Thymus (tissue), 11 donors: ENCODE results near the gene ATP6V0C. TPM values are rescaled to one million over a fixed set of nuclear protein-coding genes. Genes with fewer than 3 reads are reported as not detected.

ENCODE experiments used
- DNase-seq, 9 donors: peaks; one replicate each; pipeline ENCODE4 v3.0.0-alpha.2; 2013; ENCODE audit warnings: low spot score in 9 of 9, low read depth in 6 of 9, missing footprints in 1 of 9
- H3K27ac ChIP-seq, 2 donors: one replicate each; pipeline ENCODE4 v1.5.1; 2013; ENCODE audit warnings: control low read depth in 1 of 2, low read depth in 1 of 2, low read length in 1 of 2, mild to moderate bottlenecking in 1 of 2, moderate library complexity in 1 of 2
- H3K27me3 ChIP-seq, 2 donors: one replicate each; pipeline ENCODE4 v1.5.1; 2013; ENCODE audit warnings: low read length in 1 of 2; ENCODE audit not compliant: control insufficient read depth in 2 of 2, insufficient read depth in 1 of 2
- H3K36me3 ChIP-seq, 2 donors: one replicate each; pipeline ENCODE4 v1.5.1; 2013; ENCODE audit warnings: low read length in 1 of 2, mild to moderate bottlenecking in 1 of 2, moderate library complexity in 1 of 2; ENCODE audit not compliant: control insufficient read depth in 2 of 2, insufficient read depth in 2 of 2
- H3K4me1 ChIP-seq, 2 donors: one replicate each; pipeline ENCODE4 v1.5.1; 2013; ENCODE audit warnings: low read length in 2 of 2; ENCODE audit not compliant: control insufficient read depth in 2 of 2, insufficient read depth in 2 of 2
- H3K4me3 ChIP-seq, 2 donors: one replicate each; pipeline ENCODE4 v1.5.1; 2013; ENCODE audit warnings: low read length in 2 of 2, control low read depth in 1 of 2, mild to moderate bottlenecking in 1 of 2
- H3K9me3 ChIP-seq, 2 donors: one replicate each; pipeline ENCODE4 v1.5.1; 2013; ENCODE audit warnings: low read length in 1 of 2, mild to moderate bottlenecking in 1 of 2; ENCODE audit not compliant: control insufficient read depth in 2 of 2, insufficient read depth in 1 of 2
- WGBS: extraction: QIAGEN DNeasy Blood & Tissue Kit; methylation state at CpG from one replicate; pipeline ENCODE4 v1.1.7; 2013; 5-methylcytosine and 5-hydroxymethylcytosine counted together
- polyA plus RNA-seq: library from polyadenylated mRNA; stranded (reverse); fragments of 200-250 nt; gene quantifications from one replicate; pipeline ENCODE4 v1.2.3, GENCODE V29; 2013
- total RNA-seq: library from RNA; stranded (reverse); fragments of 120-200 nt; gene quantifications from one replicate; pipeline ENCODE4 v1.2.4, GENCODE V29; 2013
- donor health status: healthy.

Gene ATP6V0C
- total and polyA plus RNA-seq, 2 donors: 11.0 to 103 TPM

GRCh38 chr16:2511996-2512734, 1.6 kb upstream of the ATP6V0C start:
- H3K4me1 ChIP-seq: peaks cover 19 to 82% of the 10 kb centered on the region in 2 donors
- 98% methylated on average over 17 of the region's 17 CpGs for WGBS
- H3K9me3 ChIP-seq: peaks cover 0 to 11% of the 10 kb centered on the region in 2 donors
- DNase-seq: no peak
- peaks cover 5 to 14% of the 10 kb centered on the region in 2 donors for H3K36me3 ChIP-seq
- no peaks in the 10 kb centered on the region for H3K27me3 ChIP-seq
- peak overlapping the region in 1 of 2 donors; percentile 95 for H3K27ac ChIP-seq
- no peak overlapping the region for H3K4me3 ChIP-seq

DNA sequence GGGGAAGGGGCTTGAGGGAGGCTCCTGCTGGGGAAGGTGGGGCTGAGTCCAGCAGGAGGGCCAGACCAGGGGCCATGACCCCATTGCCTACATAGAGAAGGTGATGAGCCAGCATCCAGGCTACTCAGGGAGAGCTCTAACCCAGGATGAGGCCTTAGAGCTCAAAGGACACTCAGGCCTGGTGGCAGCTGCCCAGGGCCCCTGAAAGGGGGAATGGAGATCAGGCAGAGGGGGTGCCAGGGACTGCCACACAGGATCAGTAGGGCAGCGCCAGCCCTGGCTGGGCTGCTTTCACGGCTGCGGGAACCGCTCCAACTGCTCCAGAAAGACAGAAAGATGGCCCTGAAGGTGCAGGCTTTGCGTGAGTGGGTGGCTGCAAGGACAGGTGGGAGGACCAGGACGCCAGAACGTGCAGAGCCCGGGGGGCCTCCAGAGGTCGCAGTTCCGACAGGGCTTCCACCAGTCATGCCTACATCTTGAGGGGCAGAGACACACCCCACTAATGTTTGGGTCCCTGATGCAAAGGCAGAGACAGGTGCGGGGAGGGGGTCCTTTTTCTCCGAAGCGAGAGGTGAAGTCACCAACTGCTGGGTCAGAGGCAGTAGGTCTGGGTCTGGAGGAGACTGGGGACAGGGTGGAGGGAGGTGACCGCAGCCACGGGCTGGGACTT, 882 bp upstream of the ATP6V0C start:
- 30% methylated on average over 15 of the region's 15 CpGs for WGBS
- peaks cover 19 to 78% of the 10 kb centered on the region in 2 donors for H3K4me1 ChIP-seq

DNA sequence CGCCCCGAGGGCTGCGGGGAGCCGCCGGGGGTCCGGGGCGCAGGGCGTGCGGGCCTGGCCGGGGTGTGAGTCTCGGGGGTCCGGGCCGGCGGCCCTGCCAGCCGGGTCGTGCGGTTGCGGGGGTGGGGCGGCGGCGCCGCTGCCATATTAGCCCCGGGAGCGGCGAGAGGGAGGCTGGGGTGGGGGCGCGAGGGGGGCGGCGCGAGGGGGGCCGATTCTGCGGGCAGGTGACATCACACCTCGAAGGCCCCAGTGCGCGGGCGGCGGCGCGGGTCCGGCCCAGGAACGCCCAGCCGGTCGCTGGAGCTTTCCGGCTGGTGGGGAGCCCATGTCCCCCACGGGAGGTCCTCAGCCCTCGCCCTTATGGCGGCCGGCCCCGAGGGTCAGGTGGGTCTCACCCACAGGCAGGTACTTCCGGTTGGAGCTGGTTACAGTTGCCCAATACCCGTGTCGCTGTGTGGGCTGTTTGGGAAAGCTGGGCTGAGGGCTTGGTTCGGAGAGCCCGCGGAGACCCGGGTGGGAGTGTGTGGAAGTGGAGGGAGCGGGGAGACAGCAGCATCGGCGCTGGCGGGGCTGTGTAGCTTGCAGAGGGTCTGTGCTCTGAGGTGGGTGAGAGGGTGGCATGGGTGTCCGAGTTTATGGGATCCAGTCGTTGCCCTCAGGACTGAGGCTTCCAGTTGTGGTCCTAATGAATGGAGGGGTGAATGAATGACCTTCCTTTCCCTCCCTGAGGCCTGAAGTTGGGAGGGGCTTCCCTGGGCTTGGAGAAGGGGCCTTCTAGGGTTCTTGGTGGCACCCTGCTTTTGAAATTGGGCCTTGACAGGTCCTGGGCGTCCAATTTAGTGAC, 804 bp downstream of the ATP6V0C start:
- no peaks in the 10 kb centered on the region for H3K27me3 ChIP-seq
- 2% methylated on average over 63 of the region's 63 CpGs for WGBS
- peaks cover 17 to 22% of the 10 kb centered on the region in 2 donors for H3K36me3 ChIP-seq
- H3K9me3 ChIP-seq: peaks cover 0 to 3% of the 10 kb centered on the region in 2 donors
- peak overlapping the region; percentile 80 to 87 for H3K4me3 ChIP-seq
- peak in 1 of 9 donors; percentile 43 for DNase-seq
- peaks cover 17 to 74% of the 10 kb centered on the region in 2 donors for H3K4me1 ChIP-seq
- H3K27ac ChIP-seq: peak overlapping the region; percentile 79 to 99

More for the DNA sequence above, 882 bp upstream of the ATP6V0C start:
- Histone ChIP-seq H3K27ac (peak overlapping the region; percentile 95 to 99), H3K36me3 (peaks cover 8 to 15% of the 10 kb centered on the region in 2 donors), H3K4me3 (peak overlapping the region; percentile 26 to 87), H3K9me3 (peaks cover 0 to 11% of the 10 kb centered on the region in 2 donors), H3K27me3 (no peaks in the 10 kb centered on the region)
- DNase-seq: peak in 5 of 9 donors; percentile 50 to 81 (median 64)

DNA sequence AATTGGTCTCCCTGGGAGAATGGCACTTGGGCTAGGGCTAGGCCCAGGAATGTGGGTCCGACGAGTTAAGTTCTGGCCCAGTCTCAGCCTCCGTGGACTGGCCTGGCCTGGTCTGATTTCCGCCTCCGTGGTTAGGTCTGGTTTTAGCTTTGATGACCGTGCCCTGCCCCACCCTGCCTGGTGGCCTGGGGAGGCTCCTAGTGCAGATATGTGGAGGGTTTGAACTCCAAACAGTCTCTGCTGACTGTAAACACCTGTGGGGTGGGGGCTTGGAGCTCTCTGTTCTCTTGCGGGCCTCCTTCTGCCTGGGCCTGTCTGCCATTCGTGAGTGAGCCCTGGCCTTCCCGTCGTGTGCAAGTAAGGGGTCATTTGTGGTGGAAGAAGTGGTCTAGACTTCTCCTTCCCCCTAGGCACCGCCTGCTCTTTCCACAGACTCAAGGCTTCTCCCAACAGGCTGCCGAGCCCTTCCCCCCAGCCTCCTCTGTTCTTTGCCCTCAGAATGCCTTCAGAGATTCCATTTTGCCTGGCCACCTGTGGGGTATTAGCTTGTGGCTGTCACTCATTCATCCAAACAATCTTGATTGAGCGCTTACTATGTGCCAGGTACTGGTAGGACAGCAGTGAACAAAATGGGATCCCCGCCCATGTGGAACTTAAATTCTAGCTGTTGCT, 1.6 kb downstream of the ATP6V0C start:
- 55% methylated on average over 14 of the region's 14 CpGs for WGBS
- peak in 1 of 9 donors; percentile 39 for DNase-seq
- H3K4me1 ChIP-seq: peaks cover 19 to 71% of the 10 kb centered on the region in 2 donors
- H3K27me3 ChIP-seq: no peaks in the 10 kb centered on the region
- H3K27ac ChIP-seq: peak overlapping the region; percentile 32 to 79
- H3K4me3 ChIP-seq: peak overlapping the region; percentile 80 to 87
- peaks cover 20 to 25% of the 10 kb centered on the region in 2 donors for H3K36me3 ChIP-seq
- H3K9me3 ChIP-seq: peaks cover 0 to 3% of the 10 kb centered on the region in 2 donors

DNA sequence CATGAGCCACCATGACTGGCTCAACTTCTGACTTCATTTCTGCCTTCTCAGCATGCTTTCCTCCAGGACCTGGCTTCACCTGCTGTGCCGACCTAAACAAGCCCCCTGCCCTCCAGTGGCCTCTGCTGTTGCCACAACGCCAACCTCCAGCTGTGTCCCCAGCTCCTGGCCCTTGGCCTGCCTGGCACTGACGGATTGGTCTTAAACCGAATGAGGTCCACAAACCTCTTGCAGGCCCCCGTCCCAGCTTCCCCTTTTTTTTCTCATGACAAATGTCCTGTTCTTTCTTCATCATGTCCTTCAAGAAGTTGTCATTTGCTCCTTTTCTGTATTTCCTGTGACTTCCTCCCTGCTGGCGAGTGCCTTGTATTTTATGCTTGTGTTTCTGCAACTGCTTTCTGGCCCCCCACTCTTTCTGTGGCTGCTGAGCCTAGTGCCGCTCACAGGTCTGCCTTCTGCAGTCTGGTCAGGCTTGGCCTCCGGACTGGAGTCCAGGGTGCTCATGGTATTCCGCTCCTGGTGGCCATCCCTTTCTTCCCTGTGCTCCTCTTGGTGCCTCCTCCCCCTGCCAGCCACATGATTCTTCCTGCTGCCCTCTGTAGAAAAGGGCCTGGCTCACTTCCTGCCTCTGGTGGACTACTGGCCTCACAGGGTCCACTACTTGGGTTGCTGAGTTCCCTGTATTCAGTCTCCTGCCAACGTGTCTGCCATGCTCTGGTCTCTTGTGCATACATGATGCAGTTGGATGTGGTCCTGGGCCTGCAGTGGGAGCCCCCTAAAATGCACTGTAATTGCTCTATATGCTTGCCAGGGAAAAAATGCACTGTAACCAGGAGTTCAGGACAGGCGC, 2.9 kb downstream of the ATP6V0C start:
- 68% methylated on average over 11 of the region's 11 CpGs for WGBS
- no peak overlapping the region for H3K4me3 ChIP-seq
- no peaks in the 10 kb centered on the region for H3K27me3 ChIP-seq
- DNase-seq: no peak
- H3K4me1 ChIP-seq: peaks cover 27 to 73% of the 10 kb centered on the region in 2 donors
- peaks cover 20 to 25% of the 10 kb centered on the region in 2 donors for H3K36me3 ChIP-seq
- H3K9me3 ChIP-seq: peaks cover 0 to 3% of the 10 kb centered on the region in 2 donors
- peak overlapping the region in 1 of 2 donors; percentile 32 for H3K27ac ChIP-seq

DNA sequence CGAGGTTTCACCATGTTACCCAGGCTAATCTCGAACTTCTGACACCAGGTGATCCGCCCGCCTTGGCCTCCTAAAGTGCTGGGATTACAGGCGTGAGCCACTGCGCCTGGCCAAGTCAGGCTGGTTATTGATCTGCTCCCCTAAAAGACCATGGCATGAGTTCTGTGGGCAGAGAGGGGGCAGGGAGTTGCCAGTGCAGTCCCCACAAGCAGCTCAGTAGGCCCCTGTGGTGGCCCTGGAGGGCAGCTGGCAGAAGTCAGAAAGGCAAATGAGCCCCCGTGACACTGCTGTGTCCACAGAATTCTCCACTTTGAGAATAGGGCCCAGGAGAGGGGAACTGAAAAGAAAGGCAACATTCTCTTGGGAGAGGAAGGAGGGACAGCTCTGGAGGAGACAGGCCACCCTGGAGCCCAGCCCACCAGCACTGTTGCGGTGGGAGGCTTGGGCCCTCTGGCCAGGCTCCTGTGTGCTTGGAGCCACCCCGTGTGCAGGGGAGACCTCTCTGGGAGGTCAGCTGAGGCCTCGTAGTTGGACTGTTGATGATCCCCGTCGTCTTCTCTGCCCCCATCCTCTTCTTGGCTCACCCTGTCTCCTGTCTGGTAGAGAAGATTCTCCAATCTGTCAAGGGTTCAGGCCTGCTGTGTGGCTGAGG, 4.3 kb downstream of the ATP6V0C start:
- peaks cover 0 to 3% of the 10 kb centered on the region in 2 donors for H3K9me3 ChIP-seq
- no peak for DNase-seq
- H3K4me1 ChIP-seq: peaks cover 20 to 58% of the 10 kb centered on the region in 2 donors
- no peak overlapping the region for H3K27ac ChIP-seq
- H3K27me3 ChIP-seq: no peaks in the 10 kb centered on the region
- H3K4me3 ChIP-seq: no peak overlapping the region
- whole genome bisulfite sequencing: 96% methylated on average over 12 of the region's 12 CpGs
- peaks cover 20 to 30% of the 10 kb centered on the region in 2 donors for H3K36me3 ChIP-seq

DNA sequence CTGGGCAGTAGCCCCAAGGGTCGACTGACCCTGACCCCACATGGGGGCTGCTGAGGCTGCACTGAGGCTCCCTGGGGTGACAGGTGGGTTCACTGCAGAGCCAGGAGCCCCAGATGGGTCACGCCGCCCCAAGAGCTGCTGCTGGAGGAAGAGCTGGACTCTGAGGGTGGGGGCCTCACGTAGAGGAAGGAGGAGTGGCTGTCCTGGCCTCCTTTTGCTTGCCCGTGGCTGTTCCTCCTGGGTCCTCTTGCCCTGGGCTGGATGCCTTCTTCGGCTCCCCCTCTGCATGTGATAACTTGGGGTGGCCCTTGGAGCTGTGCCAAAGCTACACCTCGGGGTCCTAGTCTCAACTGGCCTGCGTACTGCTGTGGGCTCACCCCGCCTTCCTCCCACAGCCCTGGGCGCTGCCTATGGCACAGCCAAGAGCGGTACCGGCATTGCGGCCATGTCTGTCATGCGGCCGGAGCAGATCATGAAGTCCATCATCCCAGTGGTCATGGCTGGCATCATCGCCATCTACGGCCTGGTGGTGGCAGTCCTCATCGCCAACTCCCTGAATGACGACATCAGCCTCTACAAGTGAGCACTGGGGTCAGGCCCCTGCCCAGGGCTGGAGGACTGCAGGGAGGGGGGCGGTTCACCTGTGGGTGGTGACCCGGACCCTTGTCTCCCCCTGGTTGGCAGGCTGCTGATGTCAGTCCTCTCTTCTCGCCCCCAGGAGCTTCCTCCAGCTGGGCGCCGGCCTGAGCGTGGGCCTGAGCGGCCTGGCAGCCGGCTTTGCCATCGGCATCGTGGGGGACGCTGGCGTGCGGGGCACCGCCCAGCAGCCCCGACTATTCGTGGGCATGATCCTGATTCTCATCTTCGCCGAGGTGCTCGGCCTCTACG, 5.3 kb downstream of the ATP6V0C start:
- Histone ChIP-seq H3K4me1 (peaks cover 20 to 58% of the 10 kb centered on the region in 2 donors), H3K9me3 (no peaks in the 10 kb centered on the region), H3K27me3 (no peaks in the 10 kb centered on the region), H3K27ac (peak overlapping the region; percentile 72 to 86), H3K36me3 (peaks cover 29 to 39% of the 10 kb centered on the region in 2 donors), H3K4me3 (no peak overlapping the region)
- 95% methylated on average over 39 of the region's 39 CpGs for WGBS
- no peak for DNase-seq
